Epithelial cell of esophagus (primary cell): ENCODE results near the gene IP6K2.

Source experiments
- DNase-seq: peaks from one replicate; pipeline ENCODE4 v3.0.0; 2010; ENCODE audit warnings: low read depth
- H3K4me3 ChIP-seq: 2 replicates; pipeline ENCODE4 v1.5.1; 2011; ENCODE audit warnings: mild to moderate bottlenecking, low read length, control low read depth
- CTCF ChIP-seq: IDR thresholded peaks from 2 replicates; pipeline ENCODE4 v1.5.1; 2011; ENCODE audit warnings: low read depth, mild to moderate bottlenecking, low read length, control low read depth, inconsistent platforms; ENCODE audit not compliant: insufficient read depth; ENCODE audit errors: missing control alignments

IP6K2 gene

GRCh38 chr3:48644898-48645760, 71.9 kb downstream of the IP6K2 start:
- TF ChIP-seq CTCF, result no peak
- H3K4me3 ChIP-seq, result no peak overlapping the region
- no peak for DNase-seq

- no peak for DNase-seq
- no peak overlapping the region for H3K4me3 ChIP-seq
- TF ChIP-seq CTCF, result no peak
Measured at GRCh38 chr3:48642605-48643004, 74.4 kb downstream of the IP6K2 start.

- no peak for TF ChIP-seq CTCF
- H3K4me3 ChIP-seq, result no peak overlapping the region
- DNase-seq, result no peak
Measured at GRCh38 chr3:48641396-48641795, 75.6 kb downstream of the IP6K2 start.

- TF ChIP-seq CTCF, result no peak
- DNase-seq, result no peak
- H3K4me3 ChIP-seq, result no peak overlapping the region
Measured at GRCh38 chr3:48639944-48640606, 76.9 kb downstream of the IP6K2 start.
